ENCODE measurements around the gene IFI27L1. TPM values are rescaled to one million over a fixed set of nuclear protein-coding genes. Genes with fewer than 3 reads are reported as not detected.

IFI27L1 gene
- polyA plus RNA-seq, 1 donor (not counting 4 experiments of a cell fraction or from before 2014, with no cell fraction given): 17.4 TPM

GRCh38 chr14:94098326-94098992 is 17.3 kb downstream of the IFI27L1 start:
- TF ChIP-seq CTCF (optimal IDR thresholded peaks at IDR 0.05 in 1 of 3, IDR thresholded peaks at IDR 0.05 in 1 of 3, conservative IDR thresholded peaks at IDR 0.05 in 1 of 3; ENCODE audit: extremely low read depth in 1 of 3, insufficient read depth in 2 of 3, low read length in 3 of 3): no peak
- no peak for TF ChIP-seq EZH2 (IDR thresholded peaks at IDR 0.05; ENCODE audit: low read length)
- FAIRE-seq: no peak
- Histone ChIP-seq H4K20me1 (ENCODE audit: control insufficient read depth, extremely low read depth, insufficient read depth, low read length) (no peaks in the 10 kb centered on the region), H3K9me1 (ENCODE audit: control insufficient read depth, extremely low read depth, insufficient read depth, low read length) (no peaks in the 10 kb centered on the region), H3K27me3 (ENCODE audit: control insufficient read depth, extremely low read depth, insufficient read depth, low read length) (no peaks in the 10 kb centered on the region), H3K9me3 (ENCODE audit: control insufficient read depth, low read depth, low read length) (no peaks in the 10 kb centered on the region), H3K27ac (ENCODE audit: control insufficient read depth, insufficient read depth, low read length) (no peak overlapping the region), H2AFZ (ENCODE audit: control insufficient read depth, low read length) (no peak overlapping the region), H3K79me2 (ENCODE audit: control insufficient read depth, insufficient read depth, low read length) (no peaks in the 10 kb centered on the region), H3K4me2 (ENCODE audit: control insufficient read depth, extremely low read depth, insufficient read depth, low read depth, low read length) (no peak overlapping the region), H3K4me1 (ENCODE audit: control insufficient read depth, extremely low read depth, insufficient read depth, low read length) (no peaks in the 10 kb centered on the region), H3K36me3 (ENCODE audit: control insufficient read depth in 2 of 2, extremely low read depth in 1 of 2, insufficient read depth in 2 of 2, low read length in 2 of 2) (peaks cover 0 to 6% of the 10 kb centered on the region in 2 experiments), H3K9ac (ENCODE audit: control insufficient read depth, extremely low read depth, insufficient read depth, low read length) (no peak overlapping the region), H3K4me3 (ENCODE audit: control insufficient read depth in 2 of 3, extremely low read depth in 1 of 3, insufficient read depth in 2 of 3, low read depth in 1 of 3, low read length in 3 of 3) (no peak overlapping the region)
- dilution Hi-C loops (cut with MboI; ENCODE audit: extremely low pct_ligation_motif_present, low sequenced_read_pairs): no loop called here
- no peak for DNase-seq (ENCODE audit: low read depth, low spot score)

- TF ChIP-seq EZH2 (IDR thresholded peaks at IDR 0.05; ENCODE audit: low read length) (no peak), CTCF (optimal IDR thresholded peaks at IDR 0.05 in 1 of 3, IDR thresholded peaks at IDR 0.05 in 1 of 3, conservative IDR thresholded peaks at IDR 0.05 in 1 of 3; ENCODE audit: extremely low read depth in 1 of 3, insufficient read depth in 2 of 3, low read length in 3 of 3) (no peak)
- no peak overlapping the region for H3K9ac ChIP-seq (ENCODE audit: control insufficient read depth, extremely low read depth, insufficient read depth, low read length)
- no peak for FAIRE-seq
Measured at GRCh38 chr14:94099006-94099405, 17.9 kb downstream of the IFI27L1 start.

More at GRCh38 chr14:94099006-94099405, 17.9 kb downstream of the IFI27L1 start:
- Histone ChIP-seq H2AFZ (ENCODE audit: control insufficient read depth, low read length) (no peak overlapping the region), H3K79me2 (ENCODE audit: control insufficient read depth, insufficient read depth, low read length) (no peaks in the 10 kb centered on the region), H3K27me3 (ENCODE audit: control insufficient read depth, extremely low read depth, insufficient read depth, low read length) (no peaks in the 10 kb centered on the region), H3K27ac (ENCODE audit: control insufficient read depth, insufficient read depth, low read length) (no peak overlapping the region), H3K9me3 (ENCODE audit: control insufficient read depth, low read depth, low read length) (no peaks in the 10 kb centered on the region), H3K4me1 (ENCODE audit: control insufficient read depth, extremely low read depth, insufficient read depth, low read length) (no peaks in the 10 kb centered on the region), H3K4me3 (ENCODE audit: control insufficient read depth in 2 of 3, extremely low read depth in 1 of 3, insufficient read depth in 2 of 3, low read depth in 1 of 3, low read length in 3 of 3) (no peak overlapping the region), H4K20me1 (ENCODE audit: control insufficient read depth, extremely low read depth, insufficient read depth, low read length) (no peaks in the 10 kb centered on the region), H3K4me2 (ENCODE audit: control insufficient read depth, extremely low read depth, insufficient read depth, low read depth, low read length) (no peak overlapping the region), H3K36me3 (ENCODE audit: control insufficient read depth in 2 of 2, extremely low read depth in 1 of 2, insufficient read depth in 2 of 2, low read length in 2 of 2) (peaks cover 0 to 6% of the 10 kb centered on the region in 2 experiments), H3K9me1 (ENCODE audit: control insufficient read depth, extremely low read depth, insufficient read depth, low read length) (no peaks in the 10 kb centered on the region)
- DNase-seq (ENCODE audit: low read depth, low spot score): no peak
- dilution Hi-C loops (cut with MboI; ENCODE audit: extremely low pct_ligation_motif_present, low sequenced_read_pairs): no loop called here

All from keratinocyte (primary cell).